ENCODE results near the gene AMOTL1.

GRCh38 chr11:94790197-94790596 lies 22.0 kb downstream of the AMOTL1 start:
- TF ChIP-seq NFIC (IDR thresholded peaks at IDR 0.05), result no peak
- TF ChIP-seq ZBTB7A (IDR thresholded peaks at IDR 0.05; ENCODE audit: low read depth), result no peak
- no peak for TF ChIP-seq TCF12 (IDR thresholded peaks at IDR 0.05; ENCODE audit: low read depth)
- TF ChIP-seq REST (IDR thresholded peaks at IDR 0.05; ENCODE audit: low read depth), result no peak
- TF ChIP-seq CREB1 (IDR thresholded peaks at IDR 0.05; ENCODE audit: low read depth), result no peak
- TF ChIP-seq FOXM1 (IDR thresholded peaks at IDR 0.05; ENCODE audit: borderline replicate concordance, low read depth), result no peak
- no peak for TF ChIP-seq RAD21 (IDR thresholded peaks at IDR 0.05; ENCODE audit: low read depth)
- no peak for TF ChIP-seq TEAD4 (IDR thresholded peaks at IDR 0.05)
- TF ChIP-seq MAX (IDR thresholded peaks at IDR 0.05), result no peak
- TF ChIP-seq YY1 (IDR thresholded peaks at IDR 0.05; ENCODE audit: low read depth), result no peak
- TF ChIP-seq CEBPB (IDR thresholded peaks at IDR 0.05), result no peak
- no peak for TF ChIP-seq TAF1 (IDR thresholded peaks at IDR 0.05; ENCODE audit: low read depth)
